ENCODE results near the gene FOXD2.

The FOXD2 gene

GRCh38 chr1:47417170-47418044 lies 20.4 kb upstream of the FOXD2 start:
- DNase-seq: no peak

- DNase-seq: no peak
Observed at GRCh38 chr1:47418122-47418521, 19.7 kb upstream of the FOXD2 start.

GRCh38 chr1:47418681-47419325 lies 19.0 kb upstream of the FOXD2 start:
- DNase-seq: no peak

- no peak for DNase-seq
Observed at GRCh38 chr1:47420547-47420946, 17.3 kb upstream of the FOXD2 start.

- no peak for DNase-seq
Observed at GRCh38 chr1:47423872-47424271, 14.0 kb upstream of the FOXD2 start.

- peak; percentile 25 for DNase-seq
Observed at GRCh38 chr1:47424336-47424982, 13.4 kb upstream of the FOXD2 start.

- no peak for DNase-seq
Observed at GRCh38 chr1:47431534-47431933, 6.3 kb upstream of the FOXD2 start.

GRCh38 chr1:47432071-47433036 lies 5.5 kb upstream of the FOXD2 start:
- peak; percentile 63 for DNase-seq

- no peak for DNase-seq
Observed at GRCh38 chr1:47433037-47433421, 4.8 kb upstream of the FOXD2 start.

- no peak for DNase-seq
Observed at GRCh38 chr1:47433477-47434050, 4.3 kb upstream of the FOXD2 start.

- no peak for DNase-seq
Observed at GRCh38 chr1:47434051-47434842, 3.6 kb upstream of the FOXD2 start.

GRCh38 chr1:47435506-47436303 lies 2.1 kb upstream of the FOXD2 start:
- DNase-seq: no peak

- DNase-seq: peak; percentile 34
Observed at GRCh38 chr1:47436304-47436978, 1.4 kb upstream of the FOXD2 start.

GRCh38 chr1:47436979-47437446 lies 831 bp upstream of the FOXD2 start:
- peak; percentile 44 for DNase-seq

GRCh38 chr1:47438165-47439016 lies 547 bp downstream of the FOXD2 start:
- DNase-seq: no peak

GRCh38 chr1:47439017-47439818 lies 1.4 kb downstream of the FOXD2 start:
- no peak for DNase-seq

- no peak for DNase-seq
Observed at GRCh38 chr1:47439819-47440598, 2.2 kb downstream of the FOXD2 start.

Data from NCI-H526 treated with DMSO at 0.1 percent for 48 hours (cell line).